ENCODE results near the gene MAP1LC3B2. TPM values are rescaled to one million over a fixed set of nuclear protein-coding genes. Genes with fewer than 3 reads are reported as not detected.

MAP1LC3B2 gene
- 25.7 TPM for polyA plus RNA-seq (2013, experiment 1 of 2; ENCODE audit: insufficient read length)
- polyA plus RNA-seq (2013, experiment 2 of 2; ENCODE audit: insufficient read length): 19.4 TPM

DNA sequence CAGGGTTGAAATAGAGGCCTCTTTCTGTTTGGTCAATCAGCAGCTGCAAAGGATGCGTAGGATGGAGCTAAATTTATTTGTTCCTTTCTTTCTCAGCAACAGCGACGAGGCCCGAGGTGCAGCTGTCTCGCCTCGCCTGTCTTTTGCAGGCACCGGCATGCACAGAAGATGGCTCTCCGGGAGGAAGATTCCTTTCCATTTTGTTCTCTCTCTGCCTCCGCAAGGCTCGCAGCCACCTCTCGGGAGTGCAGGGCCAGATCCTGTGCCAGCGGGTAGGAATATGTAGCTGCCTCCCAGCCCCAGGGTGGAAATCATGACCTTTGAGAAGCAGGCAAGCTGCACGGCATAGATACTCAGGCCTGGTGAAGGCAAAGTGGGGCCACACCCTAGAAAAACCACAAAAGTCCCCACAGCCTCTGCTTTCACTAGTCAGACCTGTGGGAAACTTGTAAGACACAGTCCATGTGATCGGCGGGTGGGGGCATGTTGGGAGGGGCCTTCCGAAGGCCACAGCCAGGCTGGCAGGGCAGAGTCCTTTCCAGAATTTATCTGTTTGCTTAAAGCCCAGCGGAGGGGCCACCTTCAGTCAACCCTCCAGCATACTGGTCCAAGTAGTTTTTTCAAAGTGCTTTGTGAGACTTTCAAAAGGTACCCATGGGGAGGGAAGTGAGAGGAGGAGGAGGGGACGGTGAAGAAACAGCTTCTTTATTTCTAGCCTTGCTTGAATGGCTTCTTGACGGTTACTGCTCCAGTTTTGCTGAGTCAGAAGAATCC is at the start of gene MAP1LC3B2:
Gene MAP1LC3B2 (plus strand): TSS at position 220 of the 774 bp plus-strand sequence. CDS start 16,562 bp downstream, outside the sequence.
- peak; percentile 88 for DNase-seq

DNA sequence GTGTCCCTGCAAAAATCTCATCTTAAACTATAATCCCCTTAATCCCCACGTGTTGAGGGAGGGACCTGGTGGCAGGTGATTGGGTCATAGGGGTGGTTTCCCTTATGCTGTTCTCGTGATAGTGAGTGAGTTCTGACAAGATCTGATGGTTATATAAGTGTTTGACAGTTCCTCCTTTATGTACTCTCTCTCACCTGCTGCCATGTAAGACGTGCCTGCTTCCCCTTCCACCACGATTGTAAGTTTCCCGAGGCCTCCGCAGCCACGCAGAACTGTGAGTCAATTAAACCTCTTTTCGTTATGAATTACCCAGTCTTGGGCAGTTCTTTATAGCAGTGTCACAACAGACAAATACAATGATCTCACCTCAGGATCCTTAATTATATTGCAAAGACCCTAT is 45.2 kb upstream of the MAP1LC3B2 start:
- DNase-seq: no peak

DNA sequence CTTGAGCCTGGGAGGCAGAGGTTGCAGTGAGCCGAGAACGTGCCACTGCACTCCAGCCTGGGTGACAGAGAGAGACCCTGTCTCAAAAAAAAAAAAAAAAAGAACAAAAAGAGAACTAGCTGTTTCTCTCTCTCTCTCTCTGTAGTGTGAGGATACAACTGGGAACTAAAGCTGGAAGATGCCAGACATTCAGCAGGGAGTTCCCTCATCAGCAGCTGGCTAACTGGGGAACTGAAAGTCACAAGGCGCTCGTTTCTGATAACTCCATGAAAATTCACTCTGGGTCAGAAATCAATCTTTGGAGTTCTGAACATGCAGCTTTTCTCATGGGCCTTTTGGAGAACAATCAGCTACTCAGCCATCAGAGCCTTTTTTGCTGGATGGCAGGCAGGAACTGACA is 43.5 kb upstream of the MAP1LC3B2 start:
- no peak for DNase-seq

DNA sequence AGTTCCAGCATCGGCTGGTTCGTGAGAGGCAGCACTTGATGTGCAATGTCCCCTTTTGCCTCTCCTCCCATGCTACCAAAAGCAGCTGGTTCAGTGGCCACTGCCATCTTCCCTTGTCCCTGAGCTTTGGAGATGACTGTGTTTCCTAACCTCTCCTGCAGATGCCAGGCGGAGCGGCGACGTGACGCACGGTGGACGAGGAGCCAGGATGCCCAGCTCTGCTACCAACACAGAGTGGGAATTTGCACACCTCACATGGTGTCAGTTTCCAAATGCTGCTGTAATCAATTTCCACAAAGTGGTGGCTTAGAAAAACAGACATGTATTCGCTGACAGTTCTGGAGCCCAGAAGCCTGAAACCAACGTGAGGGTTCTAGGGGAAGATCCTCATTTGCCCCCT is 42.5 kb upstream of the MAP1LC3B2 start:
- DNase-seq: no peak

DNA sequence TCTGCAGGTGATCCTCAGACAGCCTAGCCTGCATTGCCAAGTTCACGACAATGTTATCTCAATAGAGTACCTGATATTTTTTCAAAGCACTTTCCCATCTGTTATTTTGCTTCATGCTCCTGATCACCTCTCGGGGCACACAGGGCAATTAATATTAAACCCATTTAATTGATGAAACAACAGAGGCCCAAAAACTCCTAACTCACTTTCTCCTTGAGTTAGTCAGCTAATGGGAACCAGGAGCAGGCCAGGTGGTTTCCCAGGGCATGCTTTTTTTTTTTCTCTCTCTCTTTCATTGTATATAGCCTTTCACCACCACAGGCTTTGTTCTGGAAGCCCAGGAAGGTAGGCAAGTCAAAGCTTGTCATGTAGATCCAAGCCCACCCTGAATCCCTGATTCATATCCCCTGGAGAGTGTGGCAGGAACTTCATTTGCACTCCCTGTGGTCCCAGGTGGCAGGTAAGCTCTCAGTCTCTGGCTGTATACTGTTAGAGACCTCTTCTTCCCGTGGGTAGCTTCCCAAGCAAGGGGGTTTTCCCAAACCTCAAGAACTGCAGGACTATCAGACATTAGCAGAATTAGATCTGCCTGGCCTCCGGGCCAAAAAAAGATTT is 41.6 kb upstream of the MAP1LC3B2 start:
- DNase-seq: no peak

DNA sequence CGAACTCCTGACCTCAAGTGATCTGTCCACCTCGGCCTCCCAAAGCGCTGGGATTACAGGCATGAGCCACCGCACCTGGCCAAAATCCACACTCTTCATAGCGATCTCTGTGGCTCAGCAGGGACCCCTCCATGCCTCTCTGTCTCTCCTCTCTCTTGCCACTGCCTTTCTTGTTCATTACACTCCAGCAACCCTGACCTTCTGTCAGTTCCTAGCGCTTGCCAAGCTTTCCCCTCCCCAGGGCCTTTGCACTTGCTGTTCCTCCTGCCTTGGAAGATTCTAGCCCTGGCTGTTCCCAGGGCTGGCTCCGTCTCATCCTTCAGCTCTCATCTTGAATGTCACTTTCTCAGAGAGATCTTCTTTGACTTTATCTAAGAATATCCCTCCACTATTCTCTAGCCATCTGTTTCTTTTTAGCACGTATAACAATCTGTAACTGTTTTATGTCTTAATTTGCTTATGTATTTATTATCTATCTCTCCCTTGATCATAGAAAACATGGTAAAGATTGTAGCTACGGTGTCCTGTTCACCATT is 38.9 kb upstream of the MAP1LC3B2 start:
- no peak for DNase-seq

DNA sequence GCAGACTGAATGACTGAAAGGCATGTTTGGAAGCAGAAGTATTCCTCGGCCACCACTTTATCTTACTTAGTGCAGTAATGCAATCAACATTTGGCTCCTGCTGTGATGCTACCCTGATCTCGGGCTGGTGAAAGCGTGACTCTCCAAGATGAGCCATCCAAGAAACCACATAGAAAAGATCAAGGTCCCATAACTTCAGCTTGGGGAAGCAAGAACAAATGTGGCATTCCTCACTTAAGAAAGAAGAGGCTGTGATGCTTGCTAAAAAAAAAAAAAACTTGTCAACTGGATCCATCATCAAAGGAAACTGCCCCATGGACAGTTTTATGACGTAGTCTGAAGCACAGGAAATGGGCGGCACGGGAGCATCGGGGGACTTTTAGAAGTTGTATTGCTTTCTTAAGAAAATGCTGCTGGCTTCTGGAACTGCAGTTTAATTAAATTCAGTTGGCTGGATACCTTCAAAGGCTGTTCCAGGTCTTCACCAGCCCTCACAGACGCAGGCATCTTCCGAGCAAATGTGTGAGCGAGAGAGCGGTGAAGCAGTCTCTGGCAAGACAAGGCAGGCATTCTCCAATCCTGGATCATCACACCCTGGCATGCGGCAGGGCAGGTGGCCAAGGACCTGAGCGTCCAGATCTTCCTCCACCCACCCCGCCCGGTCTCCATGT is 38.2 kb upstream of the MAP1LC3B2 start:
- DNase-seq: peak; percentile 89

DNA sequence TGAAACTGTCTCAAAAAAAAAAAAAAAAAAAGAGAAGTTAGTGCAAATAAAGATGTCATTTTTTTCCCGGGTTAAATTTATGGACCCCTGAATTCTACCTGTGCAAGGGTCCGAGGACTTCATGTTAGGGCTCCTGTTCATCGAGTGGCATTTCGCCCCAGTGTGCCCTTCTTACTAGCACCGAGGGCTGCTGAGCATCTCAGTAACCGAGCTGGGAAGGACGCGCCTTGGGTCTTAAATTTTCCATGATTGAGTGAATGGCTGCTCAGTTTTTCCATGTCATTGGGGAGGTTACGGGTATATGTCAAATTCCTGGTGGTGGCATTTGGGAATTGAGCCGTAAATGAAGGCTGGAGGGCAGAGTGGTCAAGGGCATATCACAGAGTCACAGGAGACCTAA is 34.9 kb upstream of the MAP1LC3B2 start:
- no peak for DNase-seq

DNA sequence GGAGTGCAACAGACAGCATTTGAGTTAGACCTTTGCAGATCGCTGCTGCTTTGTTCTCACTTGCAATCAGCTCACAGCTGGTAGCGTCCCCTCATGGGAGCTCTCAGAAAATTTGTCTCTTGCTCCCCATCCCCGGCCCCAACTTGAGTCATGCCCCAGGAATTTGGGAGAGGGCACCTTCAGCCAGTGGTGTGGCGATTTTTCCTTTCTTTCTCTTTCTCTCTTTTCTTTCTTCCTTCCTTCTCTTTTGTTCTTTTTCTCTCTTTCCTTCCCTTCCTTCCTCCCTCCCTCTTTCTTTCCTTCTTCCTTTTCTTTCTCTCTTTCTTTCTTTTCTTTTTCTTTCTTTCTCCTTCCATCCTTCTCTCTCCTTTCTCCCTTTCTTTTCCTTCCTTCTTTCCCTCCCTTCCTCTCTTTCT is 34.2 kb upstream of the MAP1LC3B2 start:
- DNase-seq: peak; percentile 90

DNA sequence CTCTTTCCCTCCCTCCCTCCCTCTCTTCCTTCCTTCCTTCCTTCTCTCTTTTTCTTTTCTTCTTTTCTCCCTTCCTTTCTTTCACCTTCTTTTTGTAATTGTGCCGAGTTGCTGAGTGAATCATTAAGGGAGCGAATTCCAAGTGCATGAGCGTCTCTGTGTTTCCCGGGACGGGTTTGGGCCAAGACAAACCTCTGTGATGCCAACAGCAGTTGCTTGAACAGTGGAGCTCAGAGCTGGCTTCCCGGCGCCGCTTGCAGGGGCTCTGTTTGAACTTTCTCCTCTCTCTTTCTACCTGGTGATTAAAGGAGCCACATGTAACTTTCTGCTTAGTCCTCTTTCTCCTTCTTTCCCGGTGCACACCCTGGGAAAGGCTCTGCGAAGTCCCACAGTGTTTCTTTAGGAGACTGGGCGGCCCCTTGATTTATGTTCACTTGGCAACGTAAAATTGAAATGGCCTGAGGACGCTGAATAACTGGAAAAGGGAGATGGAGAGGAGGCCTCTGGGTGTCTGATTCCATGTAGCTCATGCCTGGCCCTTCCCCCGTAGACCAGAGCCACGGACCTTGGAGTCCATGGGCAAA is 33.7 kb upstream of the MAP1LC3B2 start:
- DNase-seq: peak; percentile 97

DNA sequence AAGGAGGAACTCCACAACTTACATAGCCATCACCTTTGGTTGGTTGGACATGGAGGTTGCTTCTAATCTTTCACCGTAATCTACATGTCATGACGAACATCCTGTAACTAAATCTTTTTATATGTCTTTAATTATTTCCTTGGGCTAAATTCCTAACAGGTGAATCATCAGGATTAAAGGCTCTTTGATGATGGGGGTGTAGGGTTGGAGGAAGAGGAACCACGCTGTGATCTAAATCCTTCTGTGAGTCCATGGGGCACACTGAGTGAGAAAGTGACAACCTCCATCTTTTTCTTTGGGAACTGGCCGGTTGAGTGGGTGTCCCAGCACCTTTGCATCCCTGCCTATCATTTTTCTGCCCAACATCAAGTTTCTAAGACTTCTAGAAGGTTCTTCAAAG is 31.1 kb upstream of the MAP1LC3B2 start:
- peak; percentile 80 for DNase-seq

DNA sequence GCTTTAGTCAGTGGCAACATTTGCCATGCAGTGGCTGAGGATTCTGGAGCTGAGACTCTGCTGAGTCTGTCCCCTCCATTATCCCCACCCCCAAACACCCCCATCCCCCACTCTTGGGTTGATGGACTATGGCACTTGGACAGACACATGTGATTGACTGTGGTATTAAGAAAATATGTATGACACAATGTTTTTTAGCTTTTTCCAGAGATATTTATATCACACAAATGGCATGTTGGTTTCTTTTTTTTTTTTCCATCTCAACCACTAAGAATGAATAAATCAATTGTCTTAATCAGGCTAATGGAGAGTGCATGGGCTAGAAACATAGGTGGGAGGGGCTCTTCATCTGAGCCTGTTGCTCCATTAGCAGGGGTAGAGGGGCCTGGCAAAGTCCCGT is 30.7 kb upstream of the MAP1LC3B2 start:
- DNase-seq: peak; percentile 46

DNA sequence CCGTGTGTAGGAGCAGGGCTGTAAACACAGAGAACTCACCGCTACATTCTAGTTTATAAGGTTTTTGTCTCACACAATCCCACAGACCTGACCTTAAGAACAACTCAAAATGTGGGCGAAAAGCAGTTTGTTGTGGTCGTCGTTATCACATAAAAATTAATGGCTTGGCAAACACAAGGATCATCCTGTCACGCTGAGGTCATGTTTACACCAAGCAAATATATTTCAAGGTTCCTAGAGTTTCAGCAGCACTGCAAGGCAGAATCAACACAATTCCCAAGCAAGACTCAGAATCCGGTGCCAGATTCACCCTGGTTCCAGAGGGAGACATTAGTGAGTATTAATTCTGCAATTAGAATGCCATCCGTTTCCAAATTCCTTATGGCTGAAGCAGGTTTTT is 30.1 kb upstream of the MAP1LC3B2 start:
- DNase-seq: no peak

DNA sequence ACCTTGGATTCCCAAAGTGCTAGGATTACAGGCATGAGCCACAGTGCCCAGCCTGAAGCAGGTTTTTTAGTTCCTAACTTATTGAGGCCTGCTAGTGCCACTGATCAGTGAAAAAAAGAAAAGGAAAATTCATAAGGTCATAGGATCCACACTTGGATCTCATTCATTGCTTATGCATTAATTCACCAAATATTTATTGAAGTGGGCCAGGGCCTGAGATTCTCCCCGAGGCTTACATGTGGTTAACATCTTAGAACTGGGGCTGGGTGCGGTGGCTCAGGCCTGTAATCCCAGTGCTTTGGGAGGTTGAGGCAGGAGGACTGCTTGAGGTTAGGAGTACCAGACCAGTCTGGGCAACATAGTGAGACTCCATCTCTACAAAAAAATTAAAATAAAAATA is 29.5 kb upstream of the MAP1LC3B2 start:
- no peak for DNase-seq

DNA sequence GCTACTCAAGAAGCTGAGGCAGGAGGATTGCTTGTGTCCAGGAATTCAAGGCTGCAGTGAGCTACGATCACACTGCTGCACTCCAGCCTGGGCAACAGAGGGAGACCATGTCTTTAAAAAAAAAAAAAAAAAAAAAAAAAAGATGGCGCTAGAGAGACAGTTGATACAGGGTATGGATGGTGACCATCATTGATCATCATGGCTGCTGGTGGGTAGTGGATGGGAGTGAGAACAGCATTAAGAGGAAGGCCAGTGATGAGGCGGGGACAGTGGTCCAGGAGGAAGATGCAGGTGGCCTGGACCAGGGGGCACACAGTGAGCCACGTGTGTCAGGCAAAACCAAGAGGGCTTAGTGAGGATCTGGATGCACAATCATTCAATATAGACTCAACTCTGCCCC is 26.8 kb upstream of the MAP1LC3B2 start:
- DNase-seq: no peak

DNA sequence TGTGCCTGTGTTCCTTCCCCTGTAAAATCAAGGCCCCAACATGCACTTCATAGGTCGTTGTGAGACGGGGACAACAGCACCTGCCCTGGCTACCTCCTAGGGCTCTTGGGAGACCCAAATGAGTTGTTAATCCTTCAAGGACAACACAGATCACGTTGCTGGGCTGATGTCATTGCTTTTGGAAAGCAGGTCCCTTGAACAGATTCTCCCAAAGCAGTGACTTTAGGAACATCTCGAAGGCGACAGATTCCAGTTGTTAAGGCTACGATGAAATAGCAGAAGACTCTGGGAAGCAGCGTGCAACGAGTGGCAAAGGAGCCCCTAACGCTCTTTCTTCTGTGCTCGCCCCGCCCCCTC is 26.2 kb upstream of the MAP1LC3B2 start:
- DNase-seq: no peak

DNA sequence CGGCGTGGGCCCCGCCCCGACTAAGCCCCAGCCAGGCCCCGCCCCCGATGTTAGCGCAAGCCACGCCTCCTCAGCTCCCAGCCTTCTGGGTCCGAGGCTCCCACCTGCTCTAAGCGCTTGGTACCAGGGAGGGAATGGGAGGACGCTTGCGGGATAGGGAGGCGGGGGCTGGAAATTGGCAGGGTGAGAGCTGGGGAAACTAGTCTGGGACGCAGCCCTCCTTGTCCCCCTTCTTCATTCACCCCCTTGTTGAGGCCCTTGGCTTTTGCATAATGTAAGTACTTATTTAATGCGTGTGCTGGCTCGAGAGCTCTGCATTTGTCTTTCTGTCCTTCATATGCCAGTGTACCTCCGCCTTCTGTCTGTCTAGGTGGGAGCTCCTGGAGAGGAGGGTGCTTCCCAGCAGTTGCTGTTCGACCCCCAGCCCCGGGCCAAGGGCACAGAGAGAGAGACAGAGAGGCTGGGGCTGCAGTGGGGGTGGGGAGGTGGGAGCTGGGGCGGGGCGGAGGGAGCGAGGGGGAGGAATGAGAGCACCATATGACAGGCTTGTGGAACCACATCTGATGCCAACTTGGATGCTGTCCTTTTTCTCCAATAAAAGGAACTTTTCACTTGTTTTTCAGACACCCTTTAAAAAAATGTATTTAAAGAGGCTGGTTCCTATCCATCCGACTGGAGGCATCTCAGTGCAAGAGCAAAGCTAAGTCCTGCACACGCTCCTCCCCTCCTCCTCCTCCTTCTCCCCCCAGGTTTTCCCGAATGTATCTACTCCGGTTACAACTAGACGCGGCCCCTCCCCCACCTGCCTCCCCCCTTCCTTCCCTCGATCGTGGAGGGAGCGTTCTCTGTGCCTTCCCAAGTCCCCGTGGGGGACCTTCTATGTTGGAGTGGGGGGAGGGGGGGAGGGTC is 25.6 kb upstream of the MAP1LC3B2 start:
- DNase-seq: peak; percentile 68

DNA sequence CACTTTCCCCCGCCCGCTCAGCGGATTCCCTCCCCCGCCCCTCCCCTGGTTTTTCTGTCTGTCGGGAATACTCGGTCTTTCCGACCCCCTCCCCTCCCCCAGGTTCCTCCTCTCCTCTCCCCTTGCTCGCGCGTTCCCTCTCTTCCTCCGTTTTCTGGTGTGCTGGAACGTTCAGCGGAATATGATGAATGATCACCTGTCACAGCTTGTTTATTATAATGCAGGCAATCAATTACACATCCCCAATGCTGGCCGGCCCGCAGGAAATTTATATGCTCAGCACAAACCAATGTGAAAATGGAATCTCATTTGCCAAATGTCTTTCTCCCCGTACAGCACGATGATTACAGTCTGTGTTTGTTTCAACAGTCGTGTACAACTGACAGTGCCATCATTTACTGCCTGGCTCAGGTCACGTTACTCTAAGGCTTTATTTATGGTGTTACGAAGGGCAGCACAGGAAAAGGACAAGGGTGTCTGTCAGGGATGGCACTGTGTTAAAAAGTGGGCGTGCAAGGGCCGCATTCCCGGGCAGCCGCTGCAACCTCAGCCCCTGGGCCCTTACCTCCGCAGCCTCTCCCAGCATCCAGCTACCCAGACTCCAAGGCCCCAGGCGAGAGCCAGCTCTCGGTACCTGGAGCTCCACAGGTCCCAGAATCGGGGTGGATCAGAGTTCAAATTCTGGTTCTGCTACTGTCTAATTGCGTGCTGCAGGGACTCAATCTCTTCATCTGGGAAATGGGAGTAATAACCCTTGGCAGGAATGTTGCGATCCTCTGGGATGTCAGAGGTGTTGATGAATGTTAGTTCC is 24.7 kb upstream of the MAP1LC3B2 start:
- DNase-seq: no peak

DNA sequence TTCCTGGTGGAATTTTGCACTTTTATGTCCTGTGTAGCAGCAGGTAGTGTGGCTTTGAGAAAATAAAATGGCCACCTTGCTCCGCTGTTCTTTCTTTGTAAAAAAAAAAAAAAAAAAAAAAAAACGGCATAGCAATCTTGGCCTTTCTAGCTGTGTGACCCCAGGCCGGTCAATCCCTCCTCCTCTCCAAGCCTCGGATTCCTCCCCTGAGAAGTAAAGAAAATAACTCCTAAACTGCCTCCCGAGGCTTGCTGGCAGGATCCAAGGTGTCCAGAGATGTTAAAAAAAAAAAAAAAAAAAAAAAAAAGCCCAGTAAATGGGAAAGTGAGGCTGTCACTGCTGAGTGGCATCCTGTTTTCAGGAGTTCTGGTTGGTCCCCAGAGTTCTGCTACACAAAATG is 23.9 kb upstream of the MAP1LC3B2 start:
- no peak for DNase-seq

DNA sequence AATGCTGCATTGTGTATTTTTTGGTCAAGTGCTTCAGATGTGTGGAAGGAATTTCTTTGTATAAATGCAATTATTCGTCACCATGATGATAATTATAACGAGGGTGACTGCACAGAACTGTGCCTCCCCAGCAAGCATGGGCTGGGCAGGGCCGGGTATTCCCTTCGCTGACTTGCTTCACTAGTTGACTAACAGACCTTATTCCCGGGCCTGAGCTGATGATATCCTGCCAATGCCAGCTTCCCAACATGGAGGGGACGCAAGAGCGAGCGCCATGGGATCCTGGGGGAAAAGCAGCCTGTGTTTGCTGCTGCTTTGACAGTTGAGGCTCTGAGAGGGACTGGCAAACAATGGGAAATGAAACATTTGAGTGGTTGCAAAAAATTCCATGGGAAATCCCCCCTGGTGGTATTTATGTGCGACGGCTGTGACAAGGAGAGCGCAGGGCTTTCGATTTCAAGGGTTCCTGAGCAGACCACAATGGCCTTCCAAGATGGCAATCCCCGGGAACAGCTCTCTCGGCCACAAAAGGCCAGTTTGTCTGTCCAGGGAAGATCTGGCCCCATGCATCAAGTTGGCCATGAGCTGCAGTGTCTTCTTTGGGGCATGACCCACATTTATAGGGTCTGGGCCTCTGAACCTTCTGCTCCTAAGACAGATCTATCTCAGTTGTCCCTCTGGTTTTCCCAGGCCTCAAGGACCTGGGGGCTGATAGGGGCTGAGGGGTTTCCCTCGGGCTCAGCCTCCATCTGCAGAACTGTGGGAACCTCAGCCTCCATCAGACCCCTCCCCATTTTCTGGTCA is 21.9 kb upstream of the MAP1LC3B2 start:
- no peak for DNase-seq

Measured in fibroblast of skin of back (primary cell).